ENCODE measurements around the gene LARGE1.

- TF ChIP-seq CTCF (IDR thresholded peaks at IDR 0.05) (no peak), EP300 (IDR thresholded peaks at IDR 0.05) (no peak)
Observed at GRCh38 chr22:33861216-33861875, 58.9 kb downstream of the LARGE1 start.

All from tibial nerve (tissue), 4 donors.